Measurements from ENCODE around the gene TENM3.
"Not testable (repeated sequence)": the region's sequence is repeated elsewhere in the genome, so short reads cannot be mapped to it uniquely, and the experiment has no call there.

TENM3 gene

DNA sequence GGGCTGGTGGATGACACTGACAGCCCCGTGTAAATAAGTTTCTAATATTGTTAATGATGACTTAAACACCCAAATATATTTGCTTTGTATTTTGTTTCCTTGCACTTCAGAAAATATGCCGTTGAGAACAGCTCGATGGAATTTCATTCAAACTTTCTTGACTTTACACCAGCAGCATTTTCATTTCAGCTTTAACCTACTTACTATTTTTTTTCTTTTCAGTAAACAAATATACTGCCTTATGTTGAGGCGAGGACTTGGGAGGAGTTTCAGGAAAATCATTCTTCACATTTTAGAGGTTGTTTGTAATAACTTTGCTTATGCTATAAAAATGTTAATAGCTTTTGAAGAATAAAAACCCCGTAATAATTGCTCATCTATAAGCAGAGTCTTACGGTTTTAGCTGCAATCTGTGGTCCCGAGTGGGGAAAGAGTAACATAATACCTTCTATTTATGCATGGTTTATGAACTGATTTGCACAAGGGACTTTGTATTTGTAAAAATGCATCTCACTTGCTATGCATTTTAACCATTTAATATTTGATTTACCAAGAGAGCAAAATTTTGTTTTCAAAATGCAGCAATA is 14.1 kb upstream of the TENM3 start:
- DNase-seq: no peak

DNA sequence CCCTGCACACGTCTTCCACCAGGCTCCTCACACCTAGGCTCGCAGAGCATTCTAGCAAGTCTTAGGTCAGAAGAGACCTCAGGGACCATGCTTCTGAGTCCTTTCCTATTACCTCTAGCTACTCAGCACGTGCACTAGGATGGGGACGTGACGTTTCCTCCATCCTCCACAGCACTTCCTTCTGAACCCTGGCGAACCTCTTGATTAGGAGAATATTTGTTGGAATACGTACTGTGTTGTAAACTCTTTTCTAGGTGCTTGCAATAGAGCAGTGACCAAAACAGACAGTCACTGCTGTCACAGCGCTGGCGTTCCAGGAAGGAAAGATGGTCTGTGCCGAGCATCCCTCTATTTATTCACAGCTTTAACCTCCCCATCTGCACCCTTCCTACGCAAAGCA is 12.9 kb upstream of the TENM3 start:
- no peak for DNase-seq

DNA sequence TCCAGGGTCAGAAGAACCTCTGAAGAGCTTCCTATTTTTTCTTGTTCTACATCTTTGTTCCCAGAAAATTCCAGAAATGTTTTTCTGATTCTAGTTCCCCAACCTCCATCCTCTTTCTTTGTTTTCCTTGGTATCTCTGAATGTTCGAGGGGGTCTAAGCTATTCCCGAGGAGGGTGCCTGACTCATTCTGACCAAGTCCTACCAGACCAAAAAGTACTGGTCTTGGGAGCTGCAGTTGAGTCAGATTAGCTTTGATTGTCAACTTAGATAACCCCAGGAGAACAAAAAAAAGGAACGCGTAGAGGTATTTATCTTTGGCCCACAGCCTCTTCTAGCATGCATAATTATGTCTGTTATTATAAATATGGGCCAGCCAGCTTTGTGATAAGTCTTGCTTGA is 12.1 kb upstream of the TENM3 start:
- DNase-seq: no peak

DNA sequence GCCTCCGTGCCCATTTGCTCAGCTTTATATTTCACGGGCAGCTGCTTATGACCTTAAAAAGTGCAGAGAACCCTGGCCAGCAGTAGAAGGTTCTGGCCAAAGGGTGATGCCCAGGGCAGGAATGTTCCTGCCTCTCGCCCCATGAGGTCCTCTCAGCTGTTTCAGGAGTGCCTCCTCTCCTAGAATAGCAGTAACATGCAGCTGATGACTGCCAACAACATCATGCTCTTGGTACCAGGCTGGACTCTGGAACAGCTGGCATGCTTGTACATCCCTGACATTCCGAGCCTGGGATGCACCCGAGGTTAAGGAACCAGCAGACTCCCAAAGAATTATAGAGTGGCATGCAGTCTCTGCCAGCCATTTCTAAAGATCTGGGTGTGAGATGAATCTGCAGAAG is 11.7 kb upstream of the TENM3 start:
- no peak for DNase-seq

DNA sequence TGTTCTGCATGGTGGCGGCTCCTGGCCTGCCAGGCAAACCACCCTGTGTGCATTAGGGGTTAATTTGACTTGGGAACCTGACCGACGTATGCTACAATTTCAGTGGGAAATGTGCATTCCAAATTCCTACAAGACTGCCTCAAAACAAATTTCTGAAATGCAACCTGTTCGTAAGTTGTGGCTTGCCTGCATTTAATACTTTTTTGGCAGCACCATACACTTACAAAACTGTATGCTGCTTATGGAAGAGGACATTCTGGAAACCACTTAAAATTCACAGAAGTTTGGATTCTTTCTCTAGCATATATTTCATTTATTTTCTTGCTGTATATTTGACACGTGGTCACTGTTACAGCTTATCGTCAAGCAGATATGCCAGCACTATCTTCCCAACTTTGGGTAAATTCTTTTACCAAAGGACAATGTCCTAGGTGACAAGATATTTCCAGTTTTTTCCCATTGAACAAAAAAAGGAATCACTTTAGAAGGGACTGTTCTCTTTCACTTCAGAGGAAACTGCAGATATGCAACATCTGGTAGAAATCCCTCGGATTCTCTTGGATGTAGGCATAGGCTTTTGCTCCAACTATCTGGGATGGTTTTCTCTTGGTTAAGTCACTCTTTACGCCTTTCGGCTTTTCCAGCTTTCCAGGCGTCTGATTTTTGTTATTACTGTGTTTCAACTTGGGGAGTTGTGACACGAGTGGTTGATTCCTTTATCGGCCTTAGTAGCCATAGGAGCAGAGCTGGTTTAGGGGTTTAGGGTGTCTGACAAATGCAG is 9.7 kb upstream of the TENM3 start:
- no peak for DNase-seq

DNA sequence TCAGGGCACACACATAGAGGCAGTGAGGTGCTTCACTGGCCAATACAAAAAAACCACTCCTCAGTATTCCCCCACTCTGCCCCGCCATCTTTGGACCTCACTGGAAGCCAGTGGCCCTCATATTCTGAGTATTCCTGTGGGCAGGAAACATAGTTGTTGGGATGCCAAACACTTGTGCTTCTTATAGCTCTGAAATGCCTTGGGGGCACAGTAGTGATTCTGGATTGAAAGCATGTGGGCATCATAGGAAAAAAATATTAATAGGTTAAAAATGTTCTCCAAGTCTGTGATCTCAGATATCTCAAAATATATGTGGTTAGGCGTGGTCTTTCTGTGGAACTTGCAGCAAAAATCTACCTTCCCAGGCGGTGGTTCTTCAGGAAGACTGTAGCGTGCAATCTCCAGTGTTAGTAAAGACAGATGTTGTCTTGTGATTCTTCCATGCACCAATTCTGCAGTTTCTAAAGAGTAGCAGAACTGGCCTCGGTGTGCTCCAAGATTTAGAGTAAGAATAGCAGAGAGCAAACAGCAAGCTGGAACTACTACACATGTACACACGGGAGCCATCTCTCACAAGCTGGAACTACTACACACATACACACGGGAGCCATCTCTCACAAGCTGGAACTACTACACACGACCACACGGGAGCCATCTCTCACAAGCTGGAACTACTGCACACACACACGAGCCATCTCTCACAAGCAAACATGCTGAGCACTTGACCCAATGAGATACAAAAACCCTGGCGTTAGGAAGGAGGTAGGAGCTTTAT is 8.0 kb upstream of the TENM3 start:
- no peak for DNase-seq

DNA sequence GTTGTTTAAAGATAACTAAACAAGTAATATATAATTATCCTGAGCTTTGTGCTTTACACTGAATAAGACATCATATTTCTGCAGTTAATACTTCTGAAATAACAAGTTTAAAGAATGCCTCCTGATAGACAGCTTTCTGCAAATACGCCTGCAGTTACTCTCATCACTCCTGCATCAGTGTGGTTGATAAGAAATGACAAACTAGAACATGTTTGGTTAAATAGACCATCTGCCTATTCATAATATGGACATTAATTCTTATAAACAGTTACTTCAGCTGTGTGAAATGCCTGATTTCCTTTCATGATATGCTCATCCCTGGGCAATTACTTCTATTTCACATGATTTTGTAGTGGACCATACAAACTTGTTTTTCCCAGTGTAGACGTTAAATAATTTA is 7.0 kb upstream of the TENM3 start:
- DNase-seq: no peak

DNA sequence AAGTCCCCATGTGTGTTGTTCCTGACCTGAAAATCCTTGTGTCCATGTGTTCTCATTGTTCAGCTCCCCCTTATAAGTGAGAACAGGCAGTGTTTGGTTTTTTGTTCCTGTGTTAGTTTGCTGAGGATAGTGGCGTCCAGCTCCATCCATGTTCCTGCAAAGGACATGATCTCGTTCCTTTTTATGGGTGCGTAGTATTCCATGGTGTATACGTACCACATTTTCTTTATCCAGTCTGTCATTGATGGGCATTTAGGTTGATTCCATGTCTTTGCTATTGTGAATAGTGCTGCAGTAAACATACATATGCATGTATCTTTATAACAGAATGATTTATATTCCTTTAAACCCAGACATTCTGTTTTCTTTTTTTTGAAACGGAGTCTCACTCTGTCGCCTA is 6.2 kb upstream of the TENM3 start:
- not testable (repeated sequence) for DNase-seq

DNA sequence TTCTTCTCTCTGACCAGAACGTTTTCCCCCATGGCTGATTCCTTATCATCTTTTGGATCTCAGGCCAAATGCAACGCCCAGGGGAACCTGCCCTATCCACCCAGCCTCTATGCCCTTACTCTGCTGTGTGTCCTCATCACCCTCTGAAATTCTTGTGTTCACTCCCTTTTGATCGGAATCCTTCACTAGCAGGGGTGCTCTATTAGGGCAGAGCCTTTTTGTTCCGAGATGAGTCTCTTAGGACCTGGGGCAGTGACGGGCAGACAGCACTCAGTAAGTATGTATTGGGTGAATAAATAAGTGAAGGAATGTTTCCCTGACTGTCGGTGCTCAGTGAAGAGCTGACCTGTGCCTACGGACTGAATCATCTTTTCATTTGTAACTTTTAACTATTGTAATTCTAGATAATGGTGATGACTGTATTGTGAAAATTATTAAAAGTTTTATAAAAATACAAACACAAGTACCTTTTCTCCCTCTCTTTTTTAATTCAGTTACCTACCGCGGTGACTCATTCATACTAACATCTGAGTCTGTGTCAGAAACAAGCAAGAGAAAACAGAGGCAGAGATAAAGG is 4.8 kb upstream of the TENM3 start:
- no peak for DNase-seq

DNA sequence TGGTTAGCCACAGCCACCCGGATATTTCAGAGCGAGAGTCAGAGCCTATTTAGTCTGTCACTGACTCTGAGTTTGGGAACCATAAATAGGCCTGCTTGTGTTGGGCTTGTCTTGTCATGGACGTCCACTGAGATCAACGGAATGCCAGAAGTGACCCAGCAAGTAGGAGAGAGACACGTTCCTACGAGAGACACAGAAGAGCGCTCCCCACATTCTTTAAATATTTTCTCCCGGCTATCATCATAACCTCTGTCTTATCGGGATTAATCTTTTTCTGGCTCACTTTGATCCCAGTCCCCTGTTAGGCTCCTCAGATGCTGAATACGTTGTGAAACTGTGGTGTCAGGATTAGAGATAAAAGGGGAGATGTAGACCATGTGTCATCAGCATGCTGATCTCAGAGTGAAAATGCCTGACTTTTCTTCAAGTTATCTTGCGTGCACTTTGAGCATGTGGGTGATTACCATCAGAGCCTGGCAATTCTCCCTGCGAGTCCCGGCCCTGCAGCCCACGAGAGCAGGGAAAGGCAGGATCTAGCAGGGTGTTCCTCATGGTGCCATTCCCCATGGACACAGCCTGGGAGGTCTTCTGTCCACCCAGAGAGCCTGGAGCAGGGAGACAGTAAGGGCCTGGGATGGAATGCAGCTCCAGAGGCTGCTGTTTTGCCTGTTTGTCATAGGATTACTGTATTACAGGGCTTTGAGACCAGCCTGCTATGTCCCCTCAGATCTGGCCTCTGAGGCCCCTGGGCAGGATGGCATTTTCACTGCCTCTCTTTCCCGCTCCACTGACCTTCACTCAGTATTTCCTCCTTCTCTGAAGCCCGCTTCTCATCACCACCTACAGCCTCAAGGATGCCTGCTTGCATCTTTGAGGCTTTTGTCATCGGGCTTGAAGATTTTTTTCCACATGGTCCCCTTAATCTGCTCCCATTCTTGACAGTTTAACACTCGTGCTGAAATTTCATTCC is 2.8 kb upstream of the TENM3 start:
- no peak for DNase-seq

DNA sequence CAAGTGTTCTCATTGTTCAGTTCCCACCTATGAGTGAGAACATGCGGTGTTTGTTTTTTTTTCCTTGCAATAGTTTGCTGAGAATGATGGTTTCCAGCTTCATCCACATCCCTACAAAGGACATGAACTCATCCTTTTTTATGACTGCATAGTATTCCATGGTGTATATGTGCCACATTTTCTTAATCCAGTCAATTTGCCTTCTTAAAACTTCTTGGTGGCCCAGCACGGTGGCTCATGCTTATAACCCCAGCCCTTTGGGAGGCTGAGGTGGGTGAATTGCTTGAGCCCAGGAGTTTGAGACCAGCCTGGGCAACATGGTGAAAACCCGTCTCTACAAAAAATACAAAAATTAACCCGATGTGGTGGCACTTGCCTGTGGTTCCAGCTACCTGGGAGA is 942 bp upstream of the TENM3 start:
- DNase-seq: not testable (repeated sequence)

DNA sequence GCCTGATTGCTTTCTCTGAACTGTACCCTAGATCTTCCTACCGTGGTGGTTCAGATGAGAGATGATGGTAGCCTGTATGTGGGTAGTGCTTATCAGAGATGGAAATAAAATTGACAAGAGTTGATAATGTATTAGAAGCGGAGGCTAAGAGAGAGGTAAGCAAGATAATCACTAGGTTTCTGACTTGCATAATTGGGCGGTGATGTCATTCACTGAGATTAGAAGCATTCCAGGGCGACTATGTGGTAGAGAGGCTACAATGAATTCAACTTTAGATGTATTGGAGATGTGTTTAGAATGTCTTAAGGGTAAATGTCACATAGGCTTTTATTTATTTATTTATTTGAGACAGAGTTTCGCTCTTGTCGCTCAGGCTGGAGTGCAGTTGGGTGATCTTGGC is 415 bp upstream of the TENM3 start:
- no peak for DNase-seq

DNA sequence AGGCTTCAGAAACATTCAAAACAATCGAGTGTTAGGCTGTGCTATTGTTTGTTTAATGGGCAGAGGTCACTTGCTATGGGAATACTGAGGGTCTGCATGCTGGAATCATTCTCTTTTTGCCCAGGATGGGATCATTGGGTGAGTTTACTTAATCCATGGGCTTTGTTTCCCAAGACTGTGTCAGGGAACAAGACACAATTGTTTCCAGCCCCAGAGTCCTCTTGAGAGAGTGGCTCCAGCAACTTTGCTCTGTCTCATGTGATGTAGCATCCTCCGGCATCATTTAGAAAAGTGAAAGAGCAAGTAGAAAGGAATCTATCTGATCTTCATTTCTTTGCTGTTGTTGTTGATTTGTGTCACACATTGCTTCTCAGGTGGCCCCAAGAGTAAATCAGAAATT is 1.8 kb downstream of the TENM3 start:
- no peak for DNase-seq

DNA sequence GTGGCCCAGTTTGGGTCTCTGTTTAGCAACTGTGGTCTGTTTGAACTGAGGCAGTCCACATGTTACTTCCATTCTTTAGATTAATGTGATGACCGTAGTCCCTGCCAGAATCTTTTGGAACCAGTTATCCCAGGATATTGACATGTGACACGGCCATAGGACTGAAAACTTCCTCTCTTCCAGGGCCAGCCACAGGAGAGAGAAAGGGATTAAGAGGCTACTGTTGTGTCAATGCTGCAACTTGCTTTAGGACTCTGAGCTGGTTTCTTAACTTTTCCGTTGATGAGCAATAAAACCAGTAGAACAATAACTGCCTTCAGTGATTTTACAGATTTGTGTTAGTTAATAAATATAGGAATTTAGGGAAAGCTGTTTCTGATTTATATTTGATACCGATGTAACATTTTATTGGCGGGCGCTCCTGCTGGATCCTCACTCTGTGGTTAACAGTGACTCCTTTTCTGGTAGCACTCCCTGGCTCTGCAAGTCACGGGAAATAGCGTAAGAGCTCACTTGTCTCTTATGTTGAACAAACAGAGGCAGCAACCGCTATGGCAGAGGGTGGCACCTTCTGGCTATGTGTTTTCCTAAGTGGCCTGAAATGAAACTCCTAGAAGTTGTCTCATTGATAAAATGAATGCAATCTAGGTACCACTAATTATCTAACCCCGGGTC is 2.5 kb downstream of the TENM3 start:
- no peak for DNase-seq

DNA sequence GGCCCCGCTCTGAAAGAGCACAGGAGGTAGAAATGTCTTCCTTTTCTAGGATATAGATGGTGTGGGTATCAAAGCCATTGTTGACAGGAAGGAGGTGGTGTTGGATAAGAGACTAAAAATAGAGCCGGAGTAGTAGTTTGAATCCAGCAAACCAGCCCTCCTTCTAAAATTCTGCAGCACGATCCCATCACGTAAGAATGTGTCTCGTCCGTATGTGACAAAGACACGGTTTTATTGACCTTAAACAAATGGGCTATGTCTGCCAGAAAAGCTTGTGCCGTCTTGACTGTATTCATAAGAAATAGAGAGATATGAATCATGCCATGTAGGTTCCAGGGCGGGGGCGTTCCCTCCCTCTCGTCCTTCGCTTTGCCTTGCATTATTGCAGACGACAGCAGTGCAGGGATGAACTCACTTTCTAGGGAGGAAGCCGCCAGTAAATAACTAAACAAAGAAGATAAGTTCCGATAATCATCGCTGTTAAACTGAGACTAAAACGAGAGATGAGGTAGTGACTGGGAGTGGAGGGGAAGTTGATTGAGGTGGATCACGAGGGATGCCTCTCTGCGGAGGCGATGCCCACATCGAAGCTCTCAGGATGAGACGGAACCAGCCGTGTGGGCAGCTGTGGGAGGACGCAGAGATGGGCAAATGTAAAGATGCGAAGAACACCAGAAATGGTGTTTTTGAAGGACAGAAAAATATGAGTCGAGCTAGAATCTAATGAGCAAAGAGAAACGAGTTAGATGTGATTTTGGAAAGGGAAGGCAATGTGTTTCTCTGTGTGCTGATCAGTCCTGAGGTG is 3.4 kb downstream of the TENM3 start:
- DNase-seq: no peak

DNA sequence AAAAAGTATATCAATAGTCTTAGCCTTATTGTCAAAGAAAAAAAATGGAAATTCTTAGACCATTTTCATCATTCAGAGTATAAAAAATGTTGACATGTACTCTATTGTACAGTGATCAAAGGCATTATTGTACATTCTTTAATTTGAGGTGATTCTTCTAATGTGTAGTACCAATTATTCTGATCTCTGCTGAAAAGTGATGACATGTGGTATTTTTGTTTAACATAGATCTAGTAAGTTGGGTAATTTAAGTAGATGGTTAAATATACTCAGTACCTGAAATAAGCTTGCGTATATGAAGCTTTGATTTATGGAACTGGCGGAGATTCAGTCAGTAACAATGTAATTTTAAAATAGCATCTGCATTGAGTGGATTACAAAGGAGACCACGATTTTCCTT is 5.1 kb downstream of the TENM3 start:
- DNase-seq: no peak

DNA sequence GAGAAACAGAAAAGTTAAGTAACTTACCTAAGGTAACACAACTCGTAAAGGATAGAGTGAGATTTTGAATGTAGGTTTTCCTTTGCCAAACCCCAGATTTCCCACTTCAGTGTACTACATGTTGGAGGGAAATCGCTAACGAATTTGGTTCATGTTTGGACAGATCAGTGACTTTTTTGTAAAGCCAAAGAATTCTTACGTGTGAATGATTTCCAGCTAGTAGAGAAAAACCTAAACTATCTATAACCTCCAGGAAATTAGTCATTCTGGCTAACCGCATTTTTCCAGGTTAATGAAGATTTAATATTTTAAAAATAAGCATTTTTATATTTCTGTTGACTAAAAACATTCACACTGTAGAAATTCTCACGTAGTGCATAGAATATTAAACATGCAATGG is 7.2 kb downstream of the TENM3 start:
- DNase-seq: no peak

DNA sequence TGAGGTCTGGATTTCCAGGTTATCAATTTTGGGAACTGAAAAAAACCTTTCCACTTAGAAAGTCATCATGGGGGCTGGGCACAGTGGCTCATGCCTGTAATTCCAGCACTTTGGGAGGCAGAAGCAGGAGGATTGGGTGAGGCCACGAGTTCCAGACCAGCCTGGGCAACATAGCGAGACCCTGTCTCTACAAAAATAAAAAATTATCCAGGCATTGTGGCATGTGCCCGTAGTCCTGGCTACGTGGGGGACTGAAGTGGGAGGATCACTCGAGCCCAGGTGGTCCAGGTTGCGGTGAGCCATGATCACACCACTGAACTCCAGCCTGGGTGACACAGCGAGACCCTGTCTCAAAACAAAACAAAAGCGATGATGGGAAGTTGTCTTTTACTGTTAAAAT is 7.9 kb downstream of the TENM3 start:
- no peak for DNase-seq

DNA sequence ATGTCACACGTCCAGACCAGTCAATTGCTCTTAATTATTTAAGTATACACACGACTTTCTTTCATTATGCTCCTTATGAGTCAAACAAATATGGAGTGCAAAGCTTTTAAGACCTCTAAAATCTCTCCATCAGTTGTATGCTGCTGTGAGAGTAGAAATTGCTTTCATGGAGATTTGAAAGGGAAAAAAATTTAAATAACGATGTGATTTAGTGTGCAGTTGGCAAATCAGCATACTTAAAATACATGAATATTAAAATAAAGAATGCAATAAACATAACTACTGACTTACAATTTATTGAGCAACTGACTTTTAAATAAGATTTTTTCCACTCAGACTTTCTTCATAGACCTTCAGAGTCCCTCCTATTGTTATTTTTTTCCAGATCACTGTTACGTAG is 9.0 kb downstream of the TENM3 start:
- DNase-seq: no peak

DNA sequence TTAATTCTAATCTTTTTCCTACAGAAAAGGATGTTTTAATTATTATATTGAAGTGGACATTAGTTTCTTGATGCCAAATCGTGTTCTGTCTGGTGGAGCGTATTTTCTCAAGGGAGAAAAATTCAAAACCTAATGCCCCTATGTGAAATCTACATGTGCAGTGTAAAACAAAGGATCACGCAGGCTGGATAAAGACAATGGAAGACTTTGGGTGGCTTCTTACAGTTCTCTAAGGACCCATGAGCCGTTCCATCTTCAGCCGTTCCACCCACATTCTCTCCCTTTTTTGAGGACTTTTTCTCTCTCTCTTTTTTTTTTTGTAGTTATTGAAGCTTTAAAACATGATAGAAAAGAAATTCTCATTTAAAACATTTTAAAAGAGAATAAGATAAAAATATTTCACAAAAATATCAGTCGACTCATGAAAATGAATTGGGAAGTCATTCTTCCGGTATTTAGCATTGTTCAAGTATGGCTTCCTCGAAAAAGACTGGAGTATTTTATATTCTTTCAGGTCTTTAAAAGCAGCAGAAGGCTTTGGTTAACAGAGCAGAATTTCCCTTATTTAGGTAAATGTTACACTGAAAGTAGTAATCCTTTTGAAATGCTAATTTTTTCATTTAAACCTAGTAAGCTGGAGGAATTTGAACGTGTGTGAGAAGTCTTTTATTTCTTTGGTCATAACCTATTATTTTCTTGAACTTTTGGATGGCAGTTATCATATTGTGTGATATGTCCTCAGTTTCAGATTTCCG is 11.0 kb downstream of the TENM3 start:
- DNase-seq: no peak

Measured in suppressor macrophage treated with lipopolysaccharide for 1 hour (primary cell).